Prostate gland (tissue), 2 donors: ENCODE measurements around the gene CDK19.

Experiments
- POLR2A ChIP-seq: fragments of 450-650 bp; IDR thresholded peaks from one replicate; pipeline ENCODE4 v1.6.1; 2016; ENCODE audit warnings: antibody characterized with exemption, mild to moderate bottlenecking
- POLR2AphosphoS5 ChIP-seq: sonication (generic); formaldehyde crosslinking; IDR thresholded peaks from one replicate; pipeline ENCODE4 v1.6.1; 2017; ENCODE audit warnings: antibody characterized with exemption
- TF ChIP-seq, protein P1 (sequence below), 4 experiments: fragments of 200-600 bp in 2 of 4; fragments of 450-650 bp in 2 of 4; sonication (generic) in 2 of 4; IDR thresholded peaks; 1 replicate in 3 of 4; 2 replicates in 1 of 4; pipeline ENCODE4 v1.5.1; 2016 to 2019; ENCODE audit warnings: antibody characterized with exemption in 4 of 4, mild to moderate bottlenecking in 2 of 4, moderate library complexity in 2 of 4

DNA sequence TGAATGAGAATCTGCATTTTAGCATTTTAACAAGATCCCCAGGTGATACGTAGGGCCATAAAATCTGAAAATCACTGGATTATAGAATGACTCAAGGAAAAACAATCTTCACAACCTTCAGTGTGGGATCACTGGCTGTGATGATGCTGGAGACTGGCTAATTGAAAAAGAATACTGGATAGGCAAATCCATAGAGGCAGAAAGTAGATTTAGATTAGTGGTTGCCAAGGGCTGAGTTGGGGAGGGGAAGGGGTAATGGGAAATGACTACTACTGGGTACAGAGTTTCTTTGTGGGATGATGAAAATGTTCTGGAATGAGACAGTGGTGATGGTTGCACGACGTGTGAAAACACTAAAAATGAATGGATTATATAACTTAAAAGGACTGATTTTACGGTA is 84.1 kb downstream of the CDK19 start:
- TF ChIP-seq, protein P1, sequence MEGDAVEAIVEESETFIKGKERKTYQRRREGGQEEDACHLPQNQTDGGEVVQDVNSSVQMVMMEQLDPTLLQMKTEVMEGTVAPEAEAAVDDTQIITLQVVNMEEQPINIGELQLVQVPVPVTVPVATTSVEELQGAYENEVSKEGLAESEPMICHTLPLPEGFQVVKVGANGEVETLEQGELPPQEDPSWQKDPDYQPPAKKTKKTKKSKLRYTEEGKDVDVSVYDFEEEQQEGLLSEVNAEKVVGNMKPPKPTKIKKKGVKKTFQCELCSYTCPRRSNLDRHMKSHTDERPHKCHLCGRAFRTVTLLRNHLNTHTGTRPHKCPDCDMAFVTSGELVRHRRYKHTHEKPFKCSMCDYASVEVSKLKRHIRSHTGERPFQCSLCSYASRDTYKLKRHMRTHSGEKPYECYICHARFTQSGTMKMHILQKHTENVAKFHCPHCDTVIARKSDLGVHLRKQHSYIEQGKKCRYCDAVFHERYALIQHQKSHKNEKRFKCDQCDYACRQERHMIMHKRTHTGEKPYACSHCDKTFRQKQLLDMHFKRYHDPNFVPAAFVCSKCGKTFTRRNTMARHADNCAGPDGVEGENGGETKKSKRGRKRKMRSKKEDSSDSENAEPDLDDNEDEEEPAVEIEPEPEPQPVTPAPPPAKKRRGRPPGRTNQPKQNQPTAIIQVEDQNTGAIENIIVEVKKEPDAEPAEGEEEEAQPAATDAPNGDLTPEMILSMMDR (IDR thresholded peaks at IDR 0.05): no peak
- TF ChIP-seq POLR2AphosphoS5 (no peak), POLR2A (no peak)
